T-cell (primary cell): ENCODE results near the gene ALDH18A1. TPM values are rescaled to one million over a fixed set of nuclear protein-coding genes. Genes with fewer than 3 reads are reported as not detected.

Source experiments
- ATAC-seq, 4 experiments: fragments of 200-7000 bp in 3 of 4; fragments of 150-1000 bp in 1 of 4; cut with Tn5 transposase; replicated peaks in 1 of 4; 1 replicate in 3 of 4; 2 replicates in 1 of 4; pipeline ENCODE4 v1.10.0; 2021; ENCODE audit warnings: moderate library complexity in 3 of 4, mild to moderate bottlenecking in 2 of 4, moderate number of reproducible peaks in 1 of 4
- CTCF ChIA-PET, 2 donors: fragments of 300-600 bp; sonication (Branson Sonifier 250); formaldehyde crosslinking; loops; one replicate each; lab custom pipeline; 2022; ENCODE audit warnings: antibody characterized with exemption in 2 of 2; lab: Charles Lee
- POLR2A ChIA-PET, 2 donors: fragments of 300-600 bp; sonication (Branson Sonifier 250); formaldehyde crosslinking; loops; one replicate each; lab custom pipeline; 2022; ENCODE audit warnings: antibody characterized with exemption in 2 of 2; lab: Charles Lee
- DNase-seq, 35 experiments: peaks; one replicate each; pipeline versions ENCODE4 v3.0.0 to v3.0.0-alpha.2; 2013 to 2023
- H3K27ac ChIP-seq: one replicate; pipeline ENCODE4 v1.5.1; 2013; ENCODE audit warnings: low read length
- H3K27me3 ChIP-seq, 2 experiments: replicated peaks in 1 of 2; 1 replicate in 1 of 2; 2 replicates in 1 of 2; pipeline versions ENCODE4 v1.6.1 to v1.7.0; 2013; ENCODE audit warnings: low read length in 1 of 2, mixed read lengths in 1 of 2; ENCODE audit not compliant: control insufficient read depth in 2 of 2, insufficient read depth in 2 of 2; ENCODE audit errors: extremely low read depth in 1 of 2
- H3K36me3 ChIP-seq, 2 donors: 1 replicate in 1 of 2; 2 replicates in 1 of 2; pipeline versions ENCODE4 v1.6.1 to v1.7.0; 2013; ENCODE audit warnings: low read length in 1 of 2; ENCODE audit not compliant: control insufficient read depth in 2 of 2, insufficient read depth in 1 of 2; ENCODE audit errors: extremely low read depth in 1 of 2
- H3K4me1 ChIP-seq, 2 experiments: 1 replicate in 1 of 2; 2 replicates in 1 of 2; pipeline versions ENCODE4 v1.6.1 to v1.7.0; 2013; ENCODE audit warnings: low read length in 2 of 2, mixed read lengths in 1 of 2; ENCODE audit not compliant: insufficient read depth in 2 of 2, control insufficient read depth in 1 of 2; ENCODE audit errors: extremely low read depth in 1 of 2
- H3K4me3 ChIP-seq, 2 donors: 1 replicate in 1 of 2; 2 replicates in 1 of 2; pipeline versions ENCODE4 v1.5.1 to v1.7.0; 2013; ENCODE audit warnings: mild to moderate bottlenecking in 2 of 2, low read length in 1 of 2, moderate library complexity in 1 of 2; ENCODE audit not compliant: control insufficient read depth in 1 of 2; ENCODE audit errors: extremely low read depth in 1 of 2
- H3K9me3 ChIP-seq: 2 replicates; pipeline ENCODE4 v1.7.0; 2013
- H3K27ac Mint-ChIP-seq, 2 donors: one replicate each; pipeline ENCODE4 v1.8.0; 2020 to 2021; ENCODE audit warnings: mild to moderate bottlenecking in 2 of 2, mixed read lengths in 2 of 2
- H3K27me3 Mint-ChIP-seq, 2 donors: one replicate each; pipeline ENCODE4 v1.8.0; 2021 to 2022; ENCODE audit warnings: mixed read lengths in 2 of 2
- H3K36me3 Mint-ChIP-seq: one replicate; pipeline ENCODE4 v1.8.0; 2021; ENCODE audit warnings: mixed read lengths
- H3K4me1 Mint-ChIP-seq, 3 donors: one replicate each; pipeline ENCODE4 v1.8.0; 2020 to 2022; ENCODE audit warnings: mixed read lengths in 3 of 3, mild to moderate bottlenecking in 1 of 3
- H3K4me3 Mint-ChIP-seq, 3 donors: one replicate each; pipeline ENCODE4 v1.8.0; 2020 to 2022; ENCODE audit warnings: mild to moderate bottlenecking in 3 of 3, mixed read lengths in 3 of 3, moderate library complexity in 3 of 3
- H3K9me3 Mint-ChIP-seq, 3 donors: one replicate each; pipeline ENCODE4 v1.8.0; 2020 to 2022; ENCODE audit warnings: mixed read lengths in 3 of 3
- WGBS: methylation state at CpG from one replicate; pipeline ENCODE4 v1.1.5; 2013; ENCODE audit warnings: missing lambda C conversion rate; ENCODE audit not compliant: insufficient coverage; 5-methylcytosine and 5-hydroxymethylcytosine counted together
- total RNA-seq, 35 experiments: library from RNA in 6 of 35; stranded (reverse) in 6 of 35; fragments of 120-200 nt in 1 of 35; gene quantifications; one replicate each; pipeline versions ENCODE4 v1.2.1 to v1.2.4 and lab custom pipeline; 2013 to 2026

Gene ALDH18A1
- total RNA-seq, 5 donors from 2014 or later (not counting 1 experiment from before 2014, with no cell fraction given), result 24.7 to 32.7 (median 28.4) TPM

- H3K27ac Mint-ChIP-seq, result no peak overlapping the region
- Histone ChIP-seq H3K4me3 (no peak overlapping the region), H3K4me1 (no peaks in the 10 kb centered on the region), H3K27me3 (peaks cover 0 to 8% of the 10 kb centered on the region in 2 experiments), H3K9me3 (no peaks in the 10 kb centered on the region), H3K36me3 (no peaks in the 10 kb centered on the region), H3K27ac (no peak overlapping the region)
- ChIA-PET POLR2A (no interaction called here), CTCF (no interaction called here)
- 80% methylated on average over 4 of the region's 6 CpGs for WGBS
- H3K9me3 Mint-ChIP-seq, result no peaks in the 10 kb centered on the region
- H3K4me3 Mint-ChIP-seq, result no peak overlapping the region
- peaks cover 18 to 24% of the 10 kb centered on the region in 2 donors for H3K27me3 Mint-ChIP-seq
- DNase-seq (no peak), ATAC-seq (no peak)
- no peaks in the 10 kb centered on the region for H3K4me1 Mint-ChIP-seq
- H3K36me3 Mint-ChIP-seq, result no peaks in the 10 kb centered on the region
These were observed 82.4 kb downstream of the ALDH18A1 start for GRCh38 chr10:95573964-95574604.

DNA sequence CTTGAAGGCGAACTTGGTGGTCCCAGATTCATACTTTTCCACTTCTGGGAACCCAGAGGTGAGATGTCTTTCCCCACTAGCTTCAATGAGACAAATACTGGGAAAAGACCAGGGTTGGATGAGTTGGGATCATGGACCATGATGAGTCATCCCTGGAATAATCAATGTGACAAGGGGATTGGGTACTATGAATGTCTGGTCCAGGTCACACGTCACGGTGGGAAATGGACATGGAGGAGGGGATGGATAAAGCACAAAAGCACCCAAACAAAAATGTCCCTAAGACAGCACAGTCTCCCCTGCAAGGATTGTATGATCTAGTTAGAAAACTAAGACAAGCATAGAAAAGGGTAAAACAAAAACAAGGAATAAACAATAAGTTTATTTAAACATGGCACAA lies 83.0 kb downstream of the ALDH18A1 start:
- POLR2A ChIA-PET, result no interaction called here
- Mint-ChIP-seq H3K27me3 (peaks cover 16 to 21% of the 10 kb centered on the region in 2 donors), H3K4me3 (no peak overlapping the region), H3K36me3 (no peaks in the 10 kb centered on the region), H3K9me3 (no peaks in the 10 kb centered on the region), H3K27ac (no peak overlapping the region), H3K4me1 (no peaks in the 10 kb centered on the region)
- H3K4me1 ChIP-seq, result no peaks in the 10 kb centered on the region
- no peak for ATAC-seq
- CTCF ChIA-PET, result no interaction called here
- no peak overlapping the region for H3K4me3 ChIP-seq
- no peak overlapping the region for H3K27ac ChIP-seq
- no peaks in the 10 kb centered on the region for H3K36me3 ChIP-seq
- no peaks in the 10 kb centered on the region for H3K9me3 ChIP-seq
- DNase-seq, result no peak
- H3K27me3 ChIP-seq, result peaks cover 0 to 8% of the 10 kb centered on the region in 2 experiments
- no CpG with 5 or more reads among the region's 3 CpGs for WGBS

DNA sequence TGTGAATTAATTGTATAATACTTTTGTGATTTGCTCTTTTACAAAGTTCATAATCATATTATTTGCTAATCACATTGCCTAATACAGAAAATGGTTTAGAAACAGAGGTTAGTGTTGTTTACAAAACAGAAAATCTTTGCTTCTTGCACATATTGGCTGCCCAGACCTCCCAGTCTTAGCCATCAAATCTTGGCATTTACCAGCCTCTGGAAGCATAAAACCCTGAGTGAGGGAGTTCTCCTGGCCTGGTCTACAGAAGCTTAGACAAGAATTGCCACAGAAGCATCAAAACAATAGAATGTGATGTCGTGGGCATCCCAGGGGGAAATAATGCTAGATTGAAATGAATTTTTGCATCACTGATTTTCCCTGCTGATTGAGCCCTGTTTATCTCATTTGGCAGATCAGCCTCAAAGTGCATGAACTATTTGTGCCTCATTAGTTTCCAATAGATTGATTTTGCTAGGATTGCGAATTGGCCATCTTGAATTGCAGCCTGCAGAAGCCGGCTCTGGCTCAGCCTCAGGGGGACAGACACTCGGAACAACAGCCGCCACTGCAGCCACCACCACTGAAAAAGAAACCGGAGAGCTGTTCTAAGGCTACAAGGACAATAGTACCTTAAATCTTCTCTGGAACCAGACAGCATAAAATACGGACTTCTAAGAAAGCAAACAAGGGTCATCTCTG lies 84.2 kb downstream of the ALDH18A1 start:
- H3K36me3 Mint-ChIP-seq, result no peaks in the 10 kb centered on the region
- H3K4me3 ChIP-seq, result no peak overlapping the region
- H3K27me3 Mint-ChIP-seq, result peaks cover 15 to 16% of the 10 kb centered on the region in 2 donors
- no peak for DNase-seq
- POLR2A ChIA-PET, result no interaction called here
- no peaks in the 10 kb centered on the region for H3K36me3 ChIP-seq
- H3K27ac ChIP-seq, result no peak overlapping the region
- no peaks in the 10 kb centered on the region for H3K4me1 Mint-ChIP-seq
- no peak overlapping the region for H3K27ac Mint-ChIP-seq
- WGBS, result 73% methylated on average over 6 of the region's 7 CpGs
- no peaks in the 10 kb centered on the region for H3K9me3 Mint-ChIP-seq
- no peak for ATAC-seq
- H3K27me3 ChIP-seq, result peaks cover 0 to 8% of the 10 kb centered on the region in 2 experiments
- CTCF ChIA-PET, result no interaction called here
- H3K4me3 Mint-ChIP-seq, result no peak overlapping the region
- H3K9me3 ChIP-seq, result no peaks in the 10 kb centered on the region
- no peaks in the 10 kb centered on the region for H3K4me1 ChIP-seq

DNA sequence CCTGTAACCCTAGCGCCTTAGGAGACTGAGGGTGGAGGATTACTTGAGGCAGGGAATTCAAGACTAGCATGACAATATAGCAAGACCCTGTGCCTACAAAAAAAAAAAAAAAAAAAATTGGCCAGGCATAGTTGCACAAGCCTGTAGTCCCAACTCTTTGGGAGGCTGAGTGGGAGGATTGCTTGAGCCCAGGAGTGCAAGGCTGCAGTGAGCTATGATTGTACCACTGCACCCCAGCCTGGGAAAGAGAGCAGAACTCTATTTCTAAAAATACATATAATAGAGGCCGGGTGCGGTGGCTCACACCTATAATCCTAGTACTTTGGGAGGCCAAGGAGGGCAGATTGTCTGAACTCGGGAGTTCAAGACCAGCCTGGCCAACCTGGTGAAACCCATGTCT lies 85.1 kb downstream of the ALDH18A1 start:
- Mint-ChIP-seq H3K27ac (no peak overlapping the region), H3K9me3 (no peaks in the 10 kb centered on the region), H3K36me3 (no peaks in the 10 kb centered on the region), H3K27me3 (peaks cover 15 to 16% of the 10 kb centered on the region in 2 donors), H3K4me3 (no peak overlapping the region), H3K4me1 (no peaks in the 10 kb centered on the region)
- WGBS, result 97% methylated on average over 4 of the region's 4 CpGs
- Histone ChIP-seq H3K4me3 (no peak overlapping the region), H3K36me3 (no peaks in the 10 kb centered on the region), H3K27me3 (peaks cover 0 to 8% of the 10 kb centered on the region in 2 experiments), H3K4me1 (no peaks in the 10 kb centered on the region), H3K27ac (no peak overlapping the region), H3K9me3 (no peaks in the 10 kb centered on the region)
- no peak for DNase-seq
- no peak for ATAC-seq
- ChIA-PET POLR2A (no interaction called here), CTCF (no interaction called here)

DNA sequence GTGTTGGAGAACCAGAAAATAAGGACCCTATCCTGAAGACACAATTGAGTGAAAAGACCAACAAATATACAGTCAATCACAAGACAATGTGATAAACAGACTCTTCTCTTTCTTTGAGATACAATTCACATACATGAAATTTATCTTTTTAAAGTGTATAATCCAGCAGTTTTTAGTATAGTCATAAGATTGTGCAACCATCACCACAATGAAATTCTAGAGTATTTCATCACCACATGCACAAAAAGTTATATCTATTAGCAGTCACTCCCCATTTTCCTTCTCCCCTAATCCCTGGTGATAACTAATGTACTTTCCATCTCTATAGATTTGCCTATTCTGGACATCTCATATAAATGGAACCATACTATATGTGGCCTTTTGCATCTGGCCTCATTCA lies 87.1 kb downstream of the ALDH18A1 start:
- H3K4me3 Mint-ChIP-seq, result no peak overlapping the region
- no peaks in the 10 kb centered on the region for H3K4me1 Mint-ChIP-seq
- Histone ChIP-seq H3K27me3 (peaks cover 0 to 3% of the 10 kb centered on the region in 2 experiments), H3K36me3 (no peaks in the 10 kb centered on the region), H3K4me3 (no peak overlapping the region), H3K27ac (no peak overlapping the region), H3K4me1 (no peaks in the 10 kb centered on the region), H3K9me3 (no peaks in the 10 kb centered on the region)
- H3K9me3 Mint-ChIP-seq, result no peaks in the 10 kb centered on the region
- DNase-seq, result no peak
- H3K36me3 Mint-ChIP-seq, result no peaks in the 10 kb centered on the region
- H3K27me3 Mint-ChIP-seq, result peaks cover 10 to 14% of the 10 kb centered on the region in 2 donors
- no peak for ATAC-seq
- ChIA-PET POLR2A (no interaction called here), CTCF (no interaction called here)
- H3K27ac Mint-ChIP-seq, result no peak overlapping the region

- no peak overlapping the region for H3K27ac ChIP-seq
- 56% methylated on average over 2 of the region's 5 CpGs for WGBS
- H3K4me3 Mint-ChIP-seq, result no peak overlapping the region
- H3K27me3 ChIP-seq, result peaks cover 0 to 3% of the 10 kb centered on the region in 2 experiments
- no peak overlapping the region for H3K27ac Mint-ChIP-seq
- no peaks in the 10 kb centered on the region for H3K4me1 Mint-ChIP-seq
- H3K9me3 ChIP-seq, result no peaks in the 10 kb centered on the region
- CTCF ChIA-PET, result no interaction called here
- no peaks in the 10 kb centered on the region for H3K4me1 ChIP-seq
- H3K4me3 ChIP-seq, result no peak overlapping the region
- no peak for DNase-seq
- H3K36me3 ChIP-seq, result no peaks in the 10 kb centered on the region
- no peak for ATAC-seq
- H3K9me3 Mint-ChIP-seq, result no peaks in the 10 kb centered on the region
- POLR2A ChIA-PET, result no interaction called here
- no peaks in the 10 kb centered on the region for H3K36me3 Mint-ChIP-seq
- H3K27me3 Mint-ChIP-seq, result peaks cover 0 to 5% of the 10 kb centered on the region in 2 donors
These were observed 88.4 kb downstream of the ALDH18A1 start for GRCh38 chr10:95567903-95568630.
